ENCODE results near the gene JADE1.

Gene JADE1

GRCh38 chr4:128863312-128864075 is 54.0 kb downstream of the JADE1 start:
- no peak overlapping the region for H3K4me3 ChIP-seq (ENCODE audit: low read length)
- TF ChIP-seq ZNF274 (IDR thresholded peaks at IDR 0.05; ENCODE audit: low read depth, low read length), result no peak

GRCh38 chr4:128865132-128865531 is 55.6 kb downstream of the JADE1 start:
- H3K4me3 ChIP-seq (ENCODE audit: low read length), result no peak overlapping the region
- no peak for TF ChIP-seq ZNF274 (IDR thresholded peaks at IDR 0.05; ENCODE audit: low read depth, low read length)

- no peak for TF ChIP-seq ZNF274 (IDR thresholded peaks at IDR 0.05; ENCODE audit: low read depth, low read length)
- H3K4me3 ChIP-seq (ENCODE audit: low read length), result no peak overlapping the region
These were observed 56.8 kb downstream of the JADE1 start for GRCh38 chr4:128866269-128866668.

GRCh38 chr4:128866691-128867090 is 57.2 kb downstream of the JADE1 start:
- TF ChIP-seq ZNF274 (IDR thresholded peaks at IDR 0.05; ENCODE audit: low read depth, low read length), result no peak

GRCh38 chr4:128868758-128869157 is 59.3 kb downstream of the JADE1 start:
- no peak overlapping the region for H3K4me3 ChIP-seq (ENCODE audit: low read length)
- TF ChIP-seq ZNF274 (IDR thresholded peaks at IDR 0.05; ENCODE audit: low read depth, low read length), result no peak

More at GRCh38 chr4:128866691-128867090, 57.2 kb downstream of the JADE1 start:
- H3K4me3 ChIP-seq (ENCODE audit: low read length), result no peak overlapping the region

GRCh38 chr4:128869776-128870509 is 60.4 kb downstream of the JADE1 start:
- TF ChIP-seq ZNF274 (IDR thresholded peaks at IDR 0.05; ENCODE audit: low read depth, low read length), result no peak
- H3K4me3 ChIP-seq (ENCODE audit: low read length), result no peak overlapping the region

- H3K4me3 ChIP-seq (ENCODE audit: low read length), result no peak overlapping the region
- TF ChIP-seq ZNF274 (IDR thresholded peaks at IDR 0.05; ENCODE audit: low read depth, low read length), result no peak
These were observed 62.4 kb downstream of the JADE1 start for GRCh38 chr4:128871948-128872347.

GRCh38 chr4:128876200-128876599 is 66.7 kb downstream of the JADE1 start:
- H3K4me3 ChIP-seq (ENCODE audit: low read length), result no peak overlapping the region
- no peak for TF ChIP-seq ZNF274 (IDR thresholded peaks at IDR 0.05; ENCODE audit: low read depth, low read length)

- no peak for TF ChIP-seq ZNF274 (IDR thresholded peaks at IDR 0.05; ENCODE audit: low read depth, low read length)
These were observed 68.4 kb downstream of the JADE1 start for GRCh38 chr4:128877934-128878333.

GRCh38 chr4:128879283-128879682 is 69.8 kb downstream of the JADE1 start:
- TF ChIP-seq ZNF274 (IDR thresholded peaks at IDR 0.05; ENCODE audit: low read depth, low read length), result no peak
- no peak overlapping the region for H3K4me3 ChIP-seq (ENCODE audit: low read length)

More at GRCh38 chr4:128877934-128878333, 68.4 kb downstream of the JADE1 start:
- H3K4me3 ChIP-seq (ENCODE audit: low read length), result no peak overlapping the region

GRCh38 chr4:128879971-128880370 is 70.5 kb downstream of the JADE1 start:
- H3K4me3 ChIP-seq (ENCODE audit: low read length), result no peak overlapping the region
- TF ChIP-seq ZNF274 (IDR thresholded peaks at IDR 0.05; ENCODE audit: low read depth, low read length), result no peak

- TF ChIP-seq ZNF274 (IDR thresholded peaks at IDR 0.05; ENCODE audit: low read depth, low read length), result no peak
- H3K4me3 ChIP-seq (ENCODE audit: low read length), result no peak overlapping the region
These were observed 71.2 kb downstream of the JADE1 start for GRCh38 chr4:128880662-128881061.

- no peak for TF ChIP-seq ZNF274 (IDR thresholded peaks at IDR 0.05; ENCODE audit: low read depth, low read length)
- no peak overlapping the region for H3K4me3 ChIP-seq (ENCODE audit: low read length)
These were observed 95.3 kb downstream of the JADE1 start for GRCh38 chr4:128904821-128905220.

GRCh38 chr4:128906581-128906980 is 97.1 kb downstream of the JADE1 start:
- no peak for TF ChIP-seq ZNF274 (IDR thresholded peaks at IDR 0.05; ENCODE audit: low read depth, low read length)
- no peak overlapping the region for H3K4me3 ChIP-seq (ENCODE audit: low read length)

- H3K4me3 ChIP-seq (ENCODE audit: low read length), result no peak overlapping the region
- TF ChIP-seq ZNF274 (IDR thresholded peaks at IDR 0.05; ENCODE audit: low read depth, low read length), result no peak
These were observed 98.5 kb downstream of the JADE1 start for GRCh38 chr4:128907981-128908380.
